Choroid plexus epithelial cell (primary cell): Measurements from ENCODE around the gene IPO11.

Source experiments
- DNase-seq: peaks from one replicate; pipeline ENCODE4 v3.0.0-alpha.2; 2010; ENCODE audit warnings: low read depth
- H3K4me3 ChIP-seq: 2 replicates; pipeline ENCODE4 v1.5.1; 2011; ENCODE audit warnings: low read depth, mild to moderate bottlenecking, control low read depth, low read length, moderate library complexity
- TF ChIP-seq, protein P1 (sequence below): conservative IDR thresholded peaks from 2 replicates; pipeline ENCODE4 v1.5.1; 2011; ENCODE audit warnings: low read depth, mild to moderate bottlenecking, control low read depth, inconsistent platforms, low read length, moderate library complexity

The IPO11 gene

DNA sequence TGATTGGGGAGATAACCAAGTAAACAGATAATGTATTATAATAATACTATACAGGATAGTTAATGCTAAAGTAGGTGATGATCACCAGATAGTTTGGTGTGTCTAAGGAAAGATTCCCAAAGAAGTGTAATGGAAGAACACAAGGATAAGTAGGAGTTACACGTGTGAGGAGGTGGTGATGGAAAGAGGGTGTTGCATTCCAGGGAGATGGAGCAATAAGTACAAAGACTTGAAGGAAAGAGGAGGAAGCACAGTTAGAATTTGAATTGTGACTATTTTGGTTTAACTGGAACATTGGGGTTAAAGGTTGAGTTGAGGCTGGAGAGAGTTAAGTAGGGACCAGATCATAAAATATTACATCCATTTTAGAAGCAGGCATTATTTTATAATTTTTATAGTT is 76.9 kb downstream of the IPO11 start:
- TF ChIP-seq, protein P1, sequence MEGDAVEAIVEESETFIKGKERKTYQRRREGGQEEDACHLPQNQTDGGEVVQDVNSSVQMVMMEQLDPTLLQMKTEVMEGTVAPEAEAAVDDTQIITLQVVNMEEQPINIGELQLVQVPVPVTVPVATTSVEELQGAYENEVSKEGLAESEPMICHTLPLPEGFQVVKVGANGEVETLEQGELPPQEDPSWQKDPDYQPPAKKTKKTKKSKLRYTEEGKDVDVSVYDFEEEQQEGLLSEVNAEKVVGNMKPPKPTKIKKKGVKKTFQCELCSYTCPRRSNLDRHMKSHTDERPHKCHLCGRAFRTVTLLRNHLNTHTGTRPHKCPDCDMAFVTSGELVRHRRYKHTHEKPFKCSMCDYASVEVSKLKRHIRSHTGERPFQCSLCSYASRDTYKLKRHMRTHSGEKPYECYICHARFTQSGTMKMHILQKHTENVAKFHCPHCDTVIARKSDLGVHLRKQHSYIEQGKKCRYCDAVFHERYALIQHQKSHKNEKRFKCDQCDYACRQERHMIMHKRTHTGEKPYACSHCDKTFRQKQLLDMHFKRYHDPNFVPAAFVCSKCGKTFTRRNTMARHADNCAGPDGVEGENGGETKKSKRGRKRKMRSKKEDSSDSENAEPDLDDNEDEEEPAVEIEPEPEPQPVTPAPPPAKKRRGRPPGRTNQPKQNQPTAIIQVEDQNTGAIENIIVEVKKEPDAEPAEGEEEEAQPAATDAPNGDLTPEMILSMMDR, result no peak
- peak; percentile 58 for DNase-seq
- no peak overlapping the region for H3K4me3 ChIP-seq

DNA sequence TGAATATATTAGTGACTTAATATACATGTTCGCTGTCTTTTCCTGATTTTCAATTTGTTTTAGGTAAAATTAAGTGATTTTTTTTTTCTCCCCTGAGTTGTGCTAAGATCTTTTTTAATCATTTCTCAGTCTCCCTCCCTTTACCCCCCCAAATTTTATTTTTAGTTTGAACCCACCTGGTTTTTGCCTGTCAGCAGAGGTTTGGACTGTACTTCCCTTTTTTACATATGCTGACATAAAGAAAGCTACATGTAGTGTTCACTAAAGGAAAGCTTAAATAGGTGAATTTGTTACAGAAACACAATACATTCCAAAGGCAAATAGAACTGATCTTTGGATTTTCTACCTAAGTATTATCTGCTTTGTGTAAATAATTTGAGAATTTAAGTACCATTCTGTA is 82.2 kb downstream of the IPO11 start:
- TF ChIP-seq, protein P1, result no peak
- no peak for DNase-seq
- no peak overlapping the region for H3K4me3 ChIP-seq

DNA sequence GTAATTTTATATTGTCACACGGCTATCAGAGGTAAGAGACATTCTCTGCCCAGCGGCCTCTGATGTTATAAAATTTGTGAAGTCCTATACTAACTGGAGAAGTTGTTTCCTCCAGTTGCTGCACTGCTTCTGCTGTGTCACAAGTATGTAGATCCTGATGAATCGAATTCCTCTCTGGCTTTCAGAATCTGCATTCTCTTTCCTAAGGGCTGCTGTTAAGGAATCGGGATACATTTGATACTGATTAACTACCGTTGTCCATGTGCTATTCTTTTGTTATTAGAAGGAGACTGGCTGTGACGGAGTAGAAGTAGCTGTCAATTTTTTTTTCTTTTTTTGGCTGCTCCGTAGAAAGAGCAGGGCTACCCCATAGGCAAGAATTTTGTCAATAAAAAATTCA is 84.3 kb downstream of the IPO11 start:
- H3K4me3 ChIP-seq, result no peak overlapping the region
- TF ChIP-seq, protein P1, result no peak
- DNase-seq, result no peak

DNA sequence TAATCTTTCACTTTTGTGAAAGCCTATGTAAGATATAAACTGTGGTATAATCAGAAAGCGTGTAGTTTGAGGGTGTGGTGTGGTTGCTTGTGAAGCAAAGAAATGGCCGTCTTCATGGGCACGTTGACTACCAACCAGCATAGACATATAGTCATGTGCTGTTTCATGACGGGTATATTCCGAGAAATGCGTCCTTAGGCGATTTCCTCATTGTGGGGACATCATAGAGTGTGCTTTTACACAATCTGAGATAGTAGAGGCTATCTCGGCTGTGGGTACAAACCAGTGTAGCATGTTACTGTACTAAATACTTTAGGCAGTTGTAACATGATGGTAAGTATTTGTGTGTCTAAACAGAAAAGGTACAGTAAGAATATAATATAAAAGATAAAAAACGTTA is 86.4 kb downstream of the IPO11 start:
- TF ChIP-seq, protein P1, result no peak
- no peak for DNase-seq
- H3K4me3 ChIP-seq, result no peak overlapping the region

DNA sequence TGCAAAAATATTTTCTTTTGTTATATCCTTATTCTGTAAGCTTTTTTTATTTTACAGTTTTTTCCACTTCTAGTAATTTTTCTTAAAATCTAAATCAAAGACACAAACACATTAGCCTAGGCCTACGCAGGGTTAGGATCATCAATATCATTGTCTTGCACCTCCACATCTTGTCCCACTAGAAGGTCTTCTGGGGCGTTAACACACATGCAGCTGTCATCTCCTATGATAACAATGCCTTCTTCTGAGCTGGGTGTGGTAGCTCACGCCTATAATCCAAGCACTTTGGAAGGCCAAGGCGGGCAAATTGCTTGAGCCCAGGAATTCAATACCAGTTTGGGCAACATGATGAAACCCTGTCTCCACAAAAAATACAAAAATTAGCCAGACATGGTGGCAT is 87.2 kb downstream of the IPO11 start:
- no peak overlapping the region for H3K4me3 ChIP-seq
- TF ChIP-seq, protein P1, result no peak
- no peak for DNase-seq

DNA sequence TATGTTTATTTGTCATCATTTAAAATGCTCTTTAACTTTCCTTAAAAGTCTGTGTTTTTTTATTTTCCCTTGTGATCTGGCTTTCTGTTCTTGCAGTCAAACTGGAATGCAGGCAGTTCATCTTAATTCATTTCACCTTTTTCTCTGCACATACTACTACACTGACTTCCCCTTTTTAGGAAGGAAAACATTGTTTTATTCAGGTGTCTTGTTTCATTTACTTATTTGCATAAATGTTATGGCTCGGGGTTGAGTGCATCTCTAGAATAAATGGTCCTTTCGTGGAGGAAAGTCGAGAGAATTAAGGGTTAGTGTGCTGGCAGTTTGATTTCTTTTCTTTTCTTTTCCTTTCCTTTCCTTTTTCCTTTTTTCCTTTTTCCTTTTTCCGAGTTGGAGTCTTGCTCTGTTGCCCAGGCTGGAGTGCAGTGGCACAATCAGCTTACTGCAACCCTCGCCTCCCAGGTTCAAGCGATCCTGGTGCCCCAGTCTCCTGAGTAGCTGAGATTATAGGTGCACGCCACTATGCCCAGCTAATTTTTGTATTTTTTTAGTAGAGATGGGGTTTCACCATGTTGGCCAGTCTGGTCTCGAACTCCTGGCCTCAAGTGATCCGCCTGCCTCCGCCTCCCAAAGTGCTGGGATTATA is 90.0 kb downstream of the IPO11 start:
- no peak overlapping the region for H3K4me3 ChIP-seq
- TF ChIP-seq, protein P1, result no peak
- DNase-seq, result no peak

DNA sequence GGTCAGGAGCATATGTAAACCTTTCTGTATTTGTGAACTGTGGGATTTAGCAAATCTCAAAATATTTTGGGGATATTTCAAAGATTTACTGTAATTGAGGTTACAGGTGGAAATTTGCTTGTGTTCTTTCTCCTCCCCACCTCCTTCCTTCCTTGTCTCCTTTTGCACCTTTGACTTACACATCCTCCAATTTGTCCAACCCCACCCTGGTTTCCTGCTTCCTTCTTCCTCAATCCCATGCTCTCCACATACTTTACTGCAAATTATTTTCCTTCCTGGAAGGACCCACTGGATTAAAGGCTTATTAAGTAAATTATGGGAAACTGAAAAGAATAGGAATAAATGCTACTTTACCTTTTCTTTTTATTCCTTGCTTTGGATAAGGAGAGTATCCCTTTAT is 91.6 kb downstream of the IPO11 start:
- TF ChIP-seq, protein P1, result no peak
- H3K4me3 ChIP-seq, result no peak overlapping the region
- DNase-seq, result no peak
